HG03469 (cell line): ENCODE results near the gene RNF144B.

Experiments used
- ATAC-seq: cut with Tn5 transposase; IDR thresholded peaks from one replicate; pipeline ENCODE4 v1.9.1; 2021; ENCODE audit warnings: mild to moderate bottlenecking, moderate library complexity, moderate number of reproducible peaks; ENCODE audit not compliant: unreplicated experiment

The RNF144B gene

DNA sequence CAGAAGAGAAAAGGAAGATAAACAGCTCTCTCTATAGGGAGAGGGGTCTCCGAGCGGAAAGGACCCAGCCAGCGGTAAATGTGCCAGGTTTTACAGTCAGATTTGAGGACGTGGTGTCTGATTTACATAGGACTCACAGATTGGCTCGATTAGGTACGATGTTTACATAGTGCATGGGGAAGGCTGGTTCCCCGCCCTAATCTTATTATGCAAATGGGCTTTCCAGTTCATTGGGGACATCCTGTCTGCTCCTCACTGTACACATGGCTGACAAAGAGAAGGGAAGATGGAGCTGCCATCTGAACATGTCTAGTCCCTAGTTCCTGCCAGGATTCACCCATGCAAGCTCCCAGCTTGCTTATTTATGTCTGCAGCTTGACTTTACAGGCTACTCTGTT is 119.9 kb downstream of the RNF144B start:
- no peak for ATAC-seq

DNA sequence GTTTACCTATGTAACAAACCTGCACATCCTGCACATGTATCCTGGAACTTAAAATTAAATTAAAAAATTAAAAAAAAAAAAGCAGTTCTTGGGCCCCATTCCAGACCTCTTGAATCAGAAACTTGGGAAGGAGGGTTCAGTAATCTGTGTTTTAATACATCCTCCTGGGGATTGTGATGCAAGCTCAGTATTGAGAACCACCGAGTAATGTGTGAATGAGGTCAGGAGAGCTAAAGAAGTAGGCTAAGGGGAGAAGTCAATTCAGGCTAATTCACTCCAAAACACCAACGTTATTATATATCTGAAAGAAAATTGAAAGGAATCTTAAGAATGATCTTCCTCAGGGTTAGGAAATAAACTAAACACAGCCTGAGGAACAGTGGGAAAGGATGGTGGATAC is 120.4 kb downstream of the RNF144B start:
- no peak for ATAC-seq

DNA sequence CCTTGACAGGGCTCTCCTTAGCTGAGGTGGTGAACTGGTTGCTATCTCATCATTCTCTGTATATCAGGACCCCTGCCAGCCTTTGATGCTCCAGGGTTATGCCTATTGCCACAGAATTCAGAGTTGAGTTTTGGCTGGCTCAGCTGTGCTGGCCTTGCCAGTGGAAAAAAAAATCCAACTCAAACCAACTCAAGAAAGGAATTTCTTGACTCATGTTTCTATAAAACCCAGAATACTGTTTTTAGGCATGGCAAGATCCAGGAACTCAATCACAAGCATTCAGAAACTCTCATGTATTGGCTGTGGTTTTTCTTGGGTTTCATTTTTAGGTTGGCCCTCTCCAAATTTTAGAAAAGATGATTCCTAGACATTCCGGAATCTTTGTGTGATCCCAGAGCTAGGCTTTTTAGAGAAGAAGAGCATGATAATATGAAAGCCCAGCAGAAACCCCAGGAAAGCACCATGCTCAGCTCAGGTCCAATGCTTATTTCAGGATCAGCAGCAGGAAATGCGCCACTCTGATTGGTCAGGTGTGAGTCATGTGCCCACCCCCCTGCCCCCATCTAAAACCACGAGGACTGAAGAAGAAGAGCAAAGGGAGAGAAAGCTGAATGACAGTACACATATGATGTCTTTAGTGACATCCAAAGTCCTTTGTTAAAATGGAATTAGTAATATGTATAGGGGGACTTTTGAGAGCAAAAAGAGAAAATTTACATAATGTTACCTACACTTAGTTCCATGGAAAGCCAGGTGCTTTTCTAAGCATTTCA is 122.9 kb downstream of the RNF144B start:
- no peak for ATAC-seq

- no peak for ATAC-seq
Measured at GRCh38 chr6:18510644-18511033, 123.5 kb downstream of the RNF144B start.

- no peak for ATAC-seq
Measured at GRCh38 chr6:18511211-18511610, 124.1 kb downstream of the RNF144B start.

GRCh38 chr6:18513253-18513798 is 126.2 kb downstream of the RNF144B start:
- ATAC-seq: no peak

DNA sequence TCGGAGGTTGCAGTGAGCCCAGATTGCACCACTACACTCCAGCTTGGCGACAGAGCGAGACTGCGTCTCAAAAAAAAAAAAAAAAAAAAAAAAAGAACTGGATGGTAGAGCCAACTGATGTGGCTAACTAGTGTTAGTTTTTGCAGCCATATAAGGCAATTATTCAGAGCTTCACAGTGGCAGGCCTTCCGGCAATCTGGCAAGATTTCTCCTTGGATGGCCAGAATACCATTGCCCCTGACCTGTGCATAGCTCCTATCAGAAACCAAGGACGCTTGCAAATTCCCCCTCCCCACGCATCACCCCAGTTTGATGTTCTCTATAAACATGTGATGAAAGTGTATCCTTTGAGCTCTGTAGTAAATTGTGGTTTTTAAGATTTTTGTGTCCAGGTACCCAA is 127.0 kb downstream of the RNF144B start:
- no peak for ATAC-seq

GRCh38 chr6:18515767-18516166 is 128.6 kb downstream of the RNF144B start:
- ATAC-seq: no peak
